ENCODE results near the gene TYK2. TPM values are rescaled to one million over a fixed set of nuclear protein-coding genes. Genes with fewer than 3 reads are reported as not detected.
"Not testable (repeated sequence)": the region's sequence is repeated elsewhere in the genome, so short reads cannot be mapped to it uniquely, and the experiment has no call there.

TYK2 gene
- polyA plus RNA-seq, 1 donor (not counting 4 experiments of a cell fraction or from before 2014, with no cell fraction given): 32.6 TPM

GRCh38 chr19:10368101-10368803, 12.1 kb downstream of the TYK2 start:
- no peak for TF ChIP-seq EZH2 (IDR thresholded peaks at IDR 0.05; ENCODE audit: low read length)
- no peak for TF ChIP-seq CTCF (optimal IDR thresholded peaks at IDR 0.05 in 1 of 3, IDR thresholded peaks at IDR 0.05 in 1 of 3, conservative IDR thresholded peaks at IDR 0.05 in 1 of 3; ENCODE audit: extremely low read depth in 1 of 3, insufficient read depth in 2 of 3, low read length in 3 of 3)
- no peak overlapping the region for H3K4me3 ChIP-seq (ENCODE audit: control insufficient read depth in 2 of 3, extremely low read depth in 1 of 3, insufficient read depth in 2 of 3, low read depth in 1 of 3, low read length in 3 of 3)
- H3K27ac ChIP-seq (ENCODE audit: control insufficient read depth, insufficient read depth, low read length): no peak overlapping the region
- DNase-seq (ENCODE audit: low read depth, low spot score) (no peak), FAIRE-seq (no peak)
- no peak overlapping the region for H2AFZ ChIP-seq (ENCODE audit: control insufficient read depth, low read length)
- dilution Hi-C loops (cut with MboI; ENCODE audit: extremely low pct_ligation_motif_present, low sequenced_read_pairs): no loop called here
- H3K9ac ChIP-seq (ENCODE audit: control insufficient read depth, extremely low read depth, insufficient read depth, low read length): no peak overlapping the region
- no peaks in the 10 kb centered on the region for H3K9me3 ChIP-seq (ENCODE audit: control insufficient read depth, low read depth, low read length)
- no peaks in the 10 kb centered on the region for H3K79me2 ChIP-seq (ENCODE audit: control insufficient read depth, insufficient read depth, low read length)
- no peak overlapping the region for H3K4me2 ChIP-seq (ENCODE audit: control insufficient read depth, extremely low read depth, insufficient read depth, low read depth, low read length)
- peaks cover 5% of the 10 kb centered on the region for H4K20me1 ChIP-seq (ENCODE audit: control insufficient read depth, extremely low read depth, insufficient read depth, low read length)
- peaks cover 19 to 21% of the 10 kb centered on the region in 2 experiments for H3K36me3 ChIP-seq (ENCODE audit: control insufficient read depth in 2 of 2, extremely low read depth in 1 of 2, insufficient read depth in 2 of 2, low read length in 2 of 2)
- H3K9me1 ChIP-seq (ENCODE audit: control insufficient read depth, extremely low read depth, insufficient read depth, low read length): peaks cover 3% of the 10 kb centered on the region
- H3K27me3 ChIP-seq (ENCODE audit: control insufficient read depth, extremely low read depth, insufficient read depth, low read length): no peaks in the 10 kb centered on the region
- H3K4me1 ChIP-seq (ENCODE audit: control insufficient read depth, extremely low read depth, insufficient read depth, low read length): no peaks in the 10 kb centered on the region

GRCh38 chr19:10366950-10367512, 13.3 kb downstream of the TYK2 start:
- H3K4me3 ChIP-seq (ENCODE audit: control insufficient read depth in 2 of 3, extremely low read depth in 1 of 3, insufficient read depth in 2 of 3, low read depth in 1 of 3, low read length in 3 of 3); DNase-seq (ENCODE audit: low read depth, low spot score); dilution Hi-C loops (cut with MboI; ENCODE audit: extremely low pct_ligation_motif_present, low sequenced_read_pairs); H3K9ac ChIP-seq (ENCODE audit: control insufficient read depth, extremely low read depth, insufficient read depth, low read length); H3K4me2 ChIP-seq (ENCODE audit: control insufficient read depth, extremely low read depth, insufficient read depth, low read depth, low read length); H3K9me1 ChIP-seq (ENCODE audit: control insufficient read depth, extremely low read depth, insufficient read depth, low read length); H4K20me1 ChIP-seq (ENCODE audit: control insufficient read depth, extremely low read depth, insufficient read depth, low read length); H2AFZ ChIP-seq (ENCODE audit: control insufficient read depth, low read length); H3K9me3 ChIP-seq (ENCODE audit: control insufficient read depth, low read depth, low read length); H3K27ac ChIP-seq (ENCODE audit: control insufficient read depth, insufficient read depth, low read length); FAIRE-seq; H3K4me1 ChIP-seq (ENCODE audit: control insufficient read depth, extremely low read depth, insufficient read depth, low read length); H3K27me3 ChIP-seq (ENCODE audit: control insufficient read depth, extremely low read depth, insufficient read depth, low read length); H3K79me2 ChIP-seq (ENCODE audit: control insufficient read depth, insufficient read depth, low read length): not testable (repeated sequence)
- peaks cover 19 to 21% of the 10 kb centered on the region in 2 experiments for H3K36me3 ChIP-seq (ENCODE audit: control insufficient read depth in 2 of 2, extremely low read depth in 1 of 2, insufficient read depth in 2 of 2, low read length in 2 of 2)

All from keratinocyte (primary cell).